ENCODE results near the gene LY86. TPM values are rescaled to one million over a fixed set of nuclear protein-coding genes. Genes with fewer than 3 reads are reported as not detected.
A peak's percentile ranks its signal among the peaks of the same experiment; 100 is the strongest.

The LY86 gene
- total RNA-seq, 3 donors from 2014 or later (not counting 1 experiment from before 2014, with no cell fraction given): 2.0 to 5.1 (median 2.2) TPM

DNA sequence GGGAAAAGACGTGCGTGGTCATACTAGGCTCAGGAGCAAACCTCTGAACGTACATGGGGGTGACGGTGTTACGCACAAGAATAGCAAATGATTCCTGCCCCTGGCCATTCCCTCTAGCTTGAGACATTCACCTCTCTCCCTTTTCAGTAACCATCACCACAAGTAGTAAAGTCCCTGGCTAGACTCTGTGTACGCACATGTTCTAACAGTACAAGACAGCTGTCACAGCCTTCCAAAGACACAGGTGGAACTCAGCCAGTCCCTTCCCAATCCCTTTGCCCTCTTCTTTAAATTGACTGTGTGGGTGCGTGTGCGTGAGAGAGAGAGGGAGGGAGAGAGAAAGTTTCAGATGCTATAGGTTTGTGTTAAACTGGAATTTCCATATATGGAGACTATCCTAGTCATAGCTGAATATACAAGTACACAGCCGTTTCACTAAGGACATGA lies 67.3 kb downstream of the LY86 start:
- intact Hi-C loops (cut with micrococcal nuclease): no loop called here
- Mint-ChIP-seq H3K27ac (peak overlapping the region; percentile 88 to 89), H3K9me3 (no peaks in the 10 kb centered on the region), H3K27me3 (ENCODE audit: low read depth in 2 of 2) (peaks cover 0 to 3% of the 10 kb centered on the region in 2 donors), H3K36me3 (no peaks in the 10 kb centered on the region), H3K4me1 (peaks cover 54 to 72% of the 10 kb centered on the region in 2 donors), H3K4me3 (no peak overlapping the region)
- Histone ChIP-seq H3K27me3 (ENCODE audit: control insufficient read depth, insufficient read depth, low read length) (no peaks in the 10 kb centered on the region), H3K27ac (ENCODE audit: low read length) (no peak overlapping the region), H3K4me1 (ENCODE audit: control insufficient read depth, insufficient read depth, low read length) (peaks cover 51% of the 10 kb centered on the region), H3K36me3 (ENCODE audit: control insufficient read depth, insufficient read depth, low read length) (no peaks in the 10 kb centered on the region), H3K4me3 (ENCODE audit: low read length) (no peak overlapping the region), H3K9me3 (ENCODE audit: control insufficient read depth, insufficient read depth, low read length) (no peaks in the 10 kb centered on the region)
- DNase-seq: no peak
- 72% methylated on average over 7 of the region's 9 CpGs for WGBS (ENCODE audit: insufficient coverage)
- ATAC-seq: no peak
- TF ChIP-seq, protein P1, sequence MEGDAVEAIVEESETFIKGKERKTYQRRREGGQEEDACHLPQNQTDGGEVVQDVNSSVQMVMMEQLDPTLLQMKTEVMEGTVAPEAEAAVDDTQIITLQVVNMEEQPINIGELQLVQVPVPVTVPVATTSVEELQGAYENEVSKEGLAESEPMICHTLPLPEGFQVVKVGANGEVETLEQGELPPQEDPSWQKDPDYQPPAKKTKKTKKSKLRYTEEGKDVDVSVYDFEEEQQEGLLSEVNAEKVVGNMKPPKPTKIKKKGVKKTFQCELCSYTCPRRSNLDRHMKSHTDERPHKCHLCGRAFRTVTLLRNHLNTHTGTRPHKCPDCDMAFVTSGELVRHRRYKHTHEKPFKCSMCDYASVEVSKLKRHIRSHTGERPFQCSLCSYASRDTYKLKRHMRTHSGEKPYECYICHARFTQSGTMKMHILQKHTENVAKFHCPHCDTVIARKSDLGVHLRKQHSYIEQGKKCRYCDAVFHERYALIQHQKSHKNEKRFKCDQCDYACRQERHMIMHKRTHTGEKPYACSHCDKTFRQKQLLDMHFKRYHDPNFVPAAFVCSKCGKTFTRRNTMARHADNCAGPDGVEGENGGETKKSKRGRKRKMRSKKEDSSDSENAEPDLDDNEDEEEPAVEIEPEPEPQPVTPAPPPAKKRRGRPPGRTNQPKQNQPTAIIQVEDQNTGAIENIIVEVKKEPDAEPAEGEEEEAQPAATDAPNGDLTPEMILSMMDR (IDR thresholded peaks at IDR 0.05): no peak

DNA sequence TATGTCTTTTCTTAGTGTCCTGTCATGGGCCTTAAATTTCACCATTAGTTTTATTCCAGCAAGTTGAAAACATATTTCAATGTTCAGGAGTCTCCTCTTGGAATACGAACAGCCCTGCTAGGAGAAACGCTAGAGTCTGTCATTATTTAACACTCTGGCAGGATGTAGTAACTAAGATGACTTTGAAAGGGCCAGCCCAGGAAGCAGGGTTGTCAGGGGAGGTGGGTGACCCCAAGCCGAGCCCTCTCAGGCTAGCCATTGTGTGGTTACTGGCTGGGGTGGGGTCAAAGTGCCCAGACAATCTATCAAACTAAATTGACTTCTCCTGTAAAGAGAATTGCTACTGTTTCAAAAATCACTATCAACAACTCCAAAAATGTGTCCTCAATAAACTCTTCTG lies 67.8 kb downstream of the LY86 start:
- Histone ChIP-seq H3K36me3 (ENCODE audit: control insufficient read depth, insufficient read depth, low read length) (no peaks in the 10 kb centered on the region), H3K4me3 (ENCODE audit: low read length) (no peak overlapping the region), H3K27me3 (ENCODE audit: control insufficient read depth, insufficient read depth, low read length) (no peaks in the 10 kb centered on the region), H3K4me1 (ENCODE audit: control insufficient read depth, insufficient read depth, low read length) (peaks cover 54% of the 10 kb centered on the region), H3K27ac (ENCODE audit: low read length) (no peak overlapping the region), H3K9me3 (ENCODE audit: control insufficient read depth, insufficient read depth, low read length) (no peaks in the 10 kb centered on the region)
- Mint-ChIP-seq H3K4me3 (peak overlapping the region; percentile 40), H3K27me3 (ENCODE audit: low read depth in 2 of 2) (peaks cover 0 to 3% of the 10 kb centered on the region in 2 donors), H3K27ac (peak overlapping the region; percentile 88 to 89), H3K36me3 (no peaks in the 10 kb centered on the region), H3K4me1 (peaks cover 54 to 77% of the 10 kb centered on the region in 2 donors), H3K9me3 (no peaks in the 10 kb centered on the region)
- TF ChIP-seq, protein P1 (IDR thresholded peaks at IDR 0.05): no peak
- ATAC-seq: no peak
- intact Hi-C loops (cut with micrococcal nuclease): no loop called here
- DNase-seq: peak in 1 of 2 donors; percentile 30
- 27% methylated on average over 3 of the region's 3 CpGs for WGBS (ENCODE audit: insufficient coverage)

DNA sequence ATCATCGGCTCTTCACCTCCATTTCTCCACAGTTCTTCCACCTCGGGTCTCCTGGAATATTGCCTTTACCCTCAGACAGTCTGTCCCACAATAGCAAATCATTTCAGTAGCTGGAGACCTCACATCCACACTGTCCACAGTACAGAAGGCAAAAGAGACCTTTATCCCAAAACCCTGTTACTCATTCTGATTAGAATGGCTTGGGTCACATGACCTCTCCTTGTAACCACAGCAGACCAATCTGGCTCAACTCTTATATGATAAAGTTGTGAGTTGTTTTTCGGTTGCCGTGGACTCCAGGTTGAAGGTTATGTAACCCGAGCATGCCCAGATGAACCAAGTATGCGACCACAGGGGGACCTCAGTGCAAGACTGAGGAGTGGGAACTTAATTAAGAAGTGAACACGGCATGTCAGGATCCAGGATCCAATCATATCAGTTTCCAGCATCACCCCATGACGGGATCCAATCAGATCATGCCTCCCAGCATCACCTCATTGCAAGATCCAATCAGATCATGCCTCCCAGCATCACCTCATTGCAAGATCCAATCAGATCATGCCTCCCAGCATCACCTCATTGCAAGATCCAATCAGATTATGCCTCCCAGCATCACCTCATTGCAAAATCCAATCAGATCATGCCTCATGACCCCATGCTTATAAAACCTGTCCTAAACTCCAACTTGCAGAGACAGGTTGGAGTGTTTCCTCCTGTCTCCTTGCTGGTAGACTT lies 68.7 kb downstream of the LY86 start:
- ATAC-seq: no peak
- no peaks in the 10 kb centered on the region for H3K36me3 Mint-ChIP-seq
- peak overlapping the region; percentile 13 for H3K4me3 Mint-ChIP-seq
- Histone ChIP-seq H3K4me1 (ENCODE audit: control insufficient read depth, insufficient read depth, low read length) (peaks cover 55% of the 10 kb centered on the region), H3K4me3 (ENCODE audit: low read length) (no peak overlapping the region), H3K9me3 (ENCODE audit: control insufficient read depth, insufficient read depth, low read length) (no peaks in the 10 kb centered on the region), H3K27me3 (ENCODE audit: control insufficient read depth, insufficient read depth, low read length) (no peaks in the 10 kb centered on the region), H3K27ac (ENCODE audit: low read length) (no peak overlapping the region), H3K36me3 (ENCODE audit: control insufficient read depth, insufficient read depth, low read length) (no peaks in the 10 kb centered on the region)
- DNase-seq: peak in 1 of 2 donors; percentile 36
- H3K9me3 Mint-ChIP-seq: no peaks in the 10 kb centered on the region
- H3K4me1 Mint-ChIP-seq: peaks cover 54 to 84% of the 10 kb centered on the region in 2 donors
- H3K27ac Mint-ChIP-seq: peak overlapping the region; percentile 88 to 89
- intact Hi-C loops (cut with micrococcal nuclease): no loop called here
- TF ChIP-seq, protein P1 (IDR thresholded peaks at IDR 0.05): no peak
- 91% methylated on average over 8 of the region's 8 CpGs for WGBS (ENCODE audit: insufficient coverage)
- H3K27me3 Mint-ChIP-seq (ENCODE audit: low read depth in 2 of 2): peaks cover 0 to 3% of the 10 kb centered on the region in 2 donors

Data from natural killer cell (primary cell).